Caki2 (cell line): ENCODE measurements around the gene TEN1. TPM values are rescaled to one million over a fixed set of nuclear protein-coding genes. Genes with fewer than 3 reads are reported as not detected.

Source experiments
- DNase-seq: peaks from one replicate; pipeline ENCODE4 v3.0.0-alpha.2; 2015; ENCODE audit warnings: low read depth
- in situ Hi-C: cut with HindIII; loops from 2 replicates; pipeline ENCODE4 v1.10.0; 2016; ENCODE audit warnings: low sequenced_read_pairs, low pct_unique_long_range_greater_than_20kb, mixed read lengths
- total RNA-seq: library from RNA; depleted of rRNA; stranded (reverse); fragments of >200 nt; shearing (Covaris generic); gene quantifications from 2 replicates; pipeline ENCODE4 v1.2.3, GENCODE V29; 2014; ENCODE audit warnings: low replicate concordance

Gene TEN1
- total RNA-seq, 1 experiment from 2014 or later = 23.1 TPM

- no peak for DNase-seq
- in situ Hi-C loops = no loop called here
Observed at GRCh38 chr17:76018340-76018680, 39.3 kb downstream of the TEN1 start.

GRCh38 chr17:76018801-76019200 lies 39.8 kb downstream of the TEN1 start:
- no peak for DNase-seq
- in situ Hi-C loops = no loop called here

- no peak for DNase-seq
- in situ Hi-C loops = no loop called here
Observed at GRCh38 chr17:76019833-76020467, 40.9 kb downstream of the TEN1 start.

- in situ Hi-C loops = no loop called here
- DNase-seq = no peak
Observed at GRCh38 chr17:76022285-76022684, 43.2 kb downstream of the TEN1 start.

- DNase-seq = no peak
- in situ Hi-C loops = no loop called here
Observed at GRCh38 chr17:76022973-76023899, 44.2 kb downstream of the TEN1 start.

- in situ Hi-C loops = no loop called here
Observed at GRCh38 chr17:76023900-76024237, 44.8 kb downstream of the TEN1 start.

GRCh38 chr17:76024353-76024752 lies 45.3 kb downstream of the TEN1 start:
- in situ Hi-C loops = no loop called here
- no peak for DNase-seq

More at GRCh38 chr17:76023900-76024237, 44.8 kb downstream of the TEN1 start:
- no peak for DNase-seq

GRCh38 chr17:76025294-76025693 lies 46.3 kb downstream of the TEN1 start:
- in situ Hi-C loops = no loop called here

GRCh38 chr17:76026714-76027158 lies 47.7 kb downstream of the TEN1 start:
- in situ Hi-C loops = no loop called here
- DNase-seq = peak; percentile 35

More at GRCh38 chr17:76025294-76025693, 46.3 kb downstream of the TEN1 start:
- no peak for DNase-seq

- DNase-seq = peak; percentile 94
- in situ Hi-C loops = no loop called here
Observed at GRCh38 chr17:76027159-76027839, 48.3 kb downstream of the TEN1 start, which contains the start of gene EVPL. TSS of gene EVPL (minus strand) at chr17:76027306. CDS start at chr17:76027198, 108 bp downstream.

- in situ Hi-C loops = no loop called here
- no peak for DNase-seq
Observed at GRCh38 chr17:76032073-76032779, 53.2 kb downstream of the TEN1 start.

GRCh38 chr17:76032780-76033108 lies 53.7 kb downstream of the TEN1 start:
- no peak for DNase-seq
- in situ Hi-C loops = no loop called here

- no peak for DNase-seq
- in situ Hi-C loops = no loop called here
Observed at GRCh38 chr17:76033139-76033538, 54.1 kb downstream of the TEN1 start.

GRCh38 chr17:76034428-76035350 lies 55.6 kb downstream of the TEN1 start:
- in situ Hi-C loops = no loop called here
- DNase-seq = no peak

- no peak for DNase-seq
- in situ Hi-C loops = no loop called here
Observed at GRCh38 chr17:76036497-76037261, 57.6 kb downstream of the TEN1 start.

- in situ Hi-C loops = no loop called here
- no peak for DNase-seq
Observed at GRCh38 chr17:76038050-76038449, 59.0 kb downstream of the TEN1 start.

GRCh38 chr17:76039121-76039520 lies 60.1 kb downstream of the TEN1 start:
- in situ Hi-C loops = no loop called here

More at GRCh38 chr17:76039121-76039520, 60.1 kb downstream of the TEN1 start:
- DNase-seq = peak; percentile 87
